GM12864 (cell line): Measurements from ENCODE around the gene B3GAT3.
"Not testable (repeated sequence)": the region's sequence is repeated elsewhere in the genome, so short reads cannot be mapped to it uniquely, and the experiment has no call there.

ENCODE experiments used
- DNase-seq: peaks from one replicate; pipeline ENCODE4 v3.0.0-alpha.2; 2011; ENCODE audit warnings: low read depth
- H3K4me3 ChIP-seq: 2 replicates; pipeline ENCODE4 v1.5.1; 2011; ENCODE audit warnings: mild to moderate bottlenecking, low read depth, low read length, control low read depth
- TF ChIP-seq, protein P1 (sequence below): IDR thresholded peaks from 2 replicates; pipeline ENCODE4 v1.5.1; 2011; ENCODE audit warnings: low read depth, mild to moderate bottlenecking, moderate library complexity, low read length, control low read depth, inconsistent platforms; ENCODE audit errors: missing control alignments

The B3GAT3 gene

GRCh38 chr11:62644220-62644619, 22.4 kb upstream of the B3GAT3 start:
- no peak for DNase-seq
- TF ChIP-seq, protein P1, sequence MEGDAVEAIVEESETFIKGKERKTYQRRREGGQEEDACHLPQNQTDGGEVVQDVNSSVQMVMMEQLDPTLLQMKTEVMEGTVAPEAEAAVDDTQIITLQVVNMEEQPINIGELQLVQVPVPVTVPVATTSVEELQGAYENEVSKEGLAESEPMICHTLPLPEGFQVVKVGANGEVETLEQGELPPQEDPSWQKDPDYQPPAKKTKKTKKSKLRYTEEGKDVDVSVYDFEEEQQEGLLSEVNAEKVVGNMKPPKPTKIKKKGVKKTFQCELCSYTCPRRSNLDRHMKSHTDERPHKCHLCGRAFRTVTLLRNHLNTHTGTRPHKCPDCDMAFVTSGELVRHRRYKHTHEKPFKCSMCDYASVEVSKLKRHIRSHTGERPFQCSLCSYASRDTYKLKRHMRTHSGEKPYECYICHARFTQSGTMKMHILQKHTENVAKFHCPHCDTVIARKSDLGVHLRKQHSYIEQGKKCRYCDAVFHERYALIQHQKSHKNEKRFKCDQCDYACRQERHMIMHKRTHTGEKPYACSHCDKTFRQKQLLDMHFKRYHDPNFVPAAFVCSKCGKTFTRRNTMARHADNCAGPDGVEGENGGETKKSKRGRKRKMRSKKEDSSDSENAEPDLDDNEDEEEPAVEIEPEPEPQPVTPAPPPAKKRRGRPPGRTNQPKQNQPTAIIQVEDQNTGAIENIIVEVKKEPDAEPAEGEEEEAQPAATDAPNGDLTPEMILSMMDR = no peak
- H3K4me3 ChIP-seq = no peak overlapping the region

- no peak for DNase-seq
- H3K4me3 ChIP-seq = no peak overlapping the region
- TF ChIP-seq, protein P1 = no peak
These were observed 10.7 kb upstream of the B3GAT3 start for GRCh38 chr11:62632492-62632891.

DNA sequence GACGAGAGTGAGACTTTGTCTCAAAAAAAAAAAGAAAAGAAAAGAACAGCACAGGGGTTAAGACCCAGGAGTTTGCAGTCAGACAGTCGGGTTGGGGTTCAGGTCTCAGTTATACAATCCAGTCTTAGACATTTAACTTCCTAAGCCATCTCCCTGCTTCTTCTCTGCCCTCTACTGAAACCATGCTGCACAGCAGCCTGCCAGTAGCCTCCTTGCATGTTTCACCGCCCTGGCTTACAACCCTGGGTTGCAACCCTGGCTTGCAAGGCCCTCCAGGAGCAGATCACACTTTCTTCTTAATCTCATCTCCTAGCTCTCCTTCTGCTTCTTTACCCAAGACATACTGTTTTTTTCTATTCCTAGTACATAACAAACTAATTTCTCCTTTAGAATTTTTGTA, 5.9 kb upstream of the B3GAT3 start:
- no peak for DNase-seq
- TF ChIP-seq, protein P1 = no peak
- H3K4me3 ChIP-seq = no peak overlapping the region

- DNase-seq = no peak
- TF ChIP-seq, protein P1 = no peak
- no peak overlapping the region for H3K4me3 ChIP-seq
These were observed 797 bp upstream of the B3GAT3 start for GRCh38 chr11:62622476-62623089.

GRCh38 chr11:62621027-62621566, 689 bp downstream of the B3GAT3 start:
- TF ChIP-seq, protein P1 = no peak
- DNase-seq = no peak
- H3K4me3 ChIP-seq = peak overlapping the region; percentile 90

DNA sequence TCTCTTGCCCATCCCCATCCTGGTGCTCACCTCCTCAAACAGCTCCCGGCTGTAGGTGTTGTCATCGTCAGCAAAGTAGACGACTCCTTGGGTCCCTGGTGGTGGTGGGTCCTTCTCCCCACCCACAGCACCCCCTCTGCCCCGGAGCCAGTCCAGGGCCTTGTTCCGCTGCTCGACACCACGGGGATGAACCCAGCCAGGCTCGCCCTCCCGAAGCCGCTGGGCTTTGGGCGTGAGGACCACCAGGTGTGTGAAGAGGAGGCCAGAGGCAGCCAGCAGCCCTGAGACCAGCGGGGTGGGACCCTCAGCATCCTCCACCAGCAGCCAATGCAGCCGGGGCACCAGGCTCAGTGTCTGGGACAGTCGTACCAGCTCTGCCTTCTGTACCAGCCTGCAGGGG, 4.8 kb downstream of the B3GAT3 start:
- not testable (repeated sequence) for DNase-seq

DNA sequence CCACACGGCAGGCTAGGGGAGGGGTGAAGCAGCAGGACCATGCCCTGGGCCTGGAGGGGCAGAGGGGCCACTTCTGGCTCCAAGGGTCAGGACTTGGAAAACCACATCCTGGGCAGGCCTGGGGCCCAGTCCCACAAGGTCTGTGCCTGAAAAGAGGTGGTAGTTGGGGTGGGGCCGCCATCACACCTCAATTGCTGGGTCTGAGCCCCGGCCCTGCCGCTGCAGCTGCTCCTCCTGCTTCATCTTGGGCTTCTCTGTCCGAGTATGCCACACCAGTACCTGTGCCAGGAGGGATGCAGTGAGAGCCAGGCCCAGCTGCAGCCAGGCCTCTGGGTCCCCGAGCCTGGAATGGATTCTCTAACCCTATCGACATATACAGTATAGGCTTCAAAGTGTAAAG, 6.3 kb downstream of the B3GAT3 start:
- DNase-seq = no peak
- no peak overlapping the region for H3K4me3 ChIP-seq
- TF ChIP-seq, protein P1 = no peak

More for the DNA sequence above, 4.8 kb downstream of the B3GAT3 start:
- H3K4me3 ChIP-seq = not testable (repeated sequence)
